ENCODE data around the gene SRRM3.
"Not testable (repeated sequence)": the region's sequence is repeated elsewhere in the genome, so short reads cannot be mapped to it uniquely, and the experiment has no call there.

SRRM3 gene

GRCh38 chr7:76311838-76312237, 110.1 kb downstream of the SRRM3 start:
- DNase-seq, result not testable (repeated sequence)

GRCh38 chr7:76314042-76314721, 112.5 kb downstream of the SRRM3 start:
- peak; percentile 21 to 98 (median 92) for DNase-seq

- DNase-seq, result not testable (repeated sequence)
These were observed 113.0 kb downstream of the SRRM3 start for GRCh38 chr7:76314740-76315139.

GRCh38 chr7:76315364-76315763, 113.7 kb downstream of the SRRM3 start:
- DNase-seq, result no peak

- DNase-seq, result peak in 2 of 56 donors; percentile 59 to 72
These were observed 115.5 kb downstream of the SRRM3 start for GRCh38 chr7:76316984-76317781.

GRCh38 chr7:76317782-76318487, 116.2 kb downstream of the SRRM3 start:
- peak; percentile 79 to 99 (median 97) for DNase-seq

GRCh38 chr7:76318488-76319353, 117.0 kb downstream of the SRRM3 start:
- peak in 34 of 56 donors; percentile 28 to 80 (median 63) for DNase-seq

- no peak for DNase-seq
These were observed 123.4 kb downstream of the SRRM3 start for GRCh38 chr7:76325092-76325491.

- no peak for DNase-seq
These were observed 124.1 kb downstream of the SRRM3 start for GRCh38 chr7:76325811-76326210.

GRCh38 chr7:76326646-76327233, 125.0 kb downstream of the SRRM3 start:
- no peak for DNase-seq

GRCh38 chr7:76327610-76328009, 125.9 kb downstream of the SRRM3 start:
- no peak for DNase-seq

GRCh38 chr7:76328389-76328788, 126.7 kb downstream of the SRRM3 start:
- DNase-seq, result peak in 1 of 56 donors; percentile 10

- no peak for DNase-seq
These were observed 127.8 kb downstream of the SRRM3 start for GRCh38 chr7:76329479-76329878.

GRCh38 chr7:76330261-76330660, 128.6 kb downstream of the SRRM3 start:
- no peak for DNase-seq

- DNase-seq, result no peak
These were observed 129.0 kb downstream of the SRRM3 start for GRCh38 chr7:76330673-76331072.

- DNase-seq, result no peak
These were observed 130.4 kb downstream of the SRRM3 start for GRCh38 chr7:76332078-76332477.

GRCh38 chr7:76333511-76334101, 131.9 kb downstream of the SRRM3 start:
- peak in 1 of 56 donors; percentile 12 for DNase-seq

GRCh38 chr7:76334320-76334967, 132.7 kb downstream of the SRRM3 start:
- DNase-seq, result no peak

GRCh38 chr7:76335417-76335816, 133.7 kb downstream of the SRRM3 start:
- not testable (repeated sequence) for DNase-seq

GRCh38 chr7:76336094-76336493, 134.4 kb downstream of the SRRM3 start:
- no peak for DNase-seq
